Measurements from ENCODE around the gene LRIG2. TPM values are rescaled to one million over a fixed set of nuclear protein-coding genes. Genes with fewer than 3 reads are reported as not detected.

Gene LRIG2
- total and polyA plus RNA-seq, 7 donors: 1.2 to 24.2 (median 14.1) TPM

GRCh38 chr1:113170519-113170918 is 97.5 kb downstream of the LRIG2 start:
- no peaks in the 10 kb centered on the region for H3K4me1 ChIP-seq
- no peak for DNase-seq
- no peaks in the 10 kb centered on the region for H3K36me3 ChIP-seq
- 70 to 87% methylated on average over 4 of the region's 4 CpGs for whole genome bisulfite sequencing, 2 donors
- no peak overlapping the region for H3K27ac ChIP-seq
- intact Hi-C loops (cut with DNase I): no loop called here
- TF ChIP-seq CTCF (IDR thresholded peaks at IDR 0.05): no peak
- TF ChIP-seq EP300 (IDR thresholded peaks at IDR 0.05): no peak
- TF ChIP-seq POLR2AphosphoS5 (IDR thresholded peaks at IDR 0.05): no peak
- TF ChIP-seq POLR2A (IDR thresholded peaks at IDR 0.05): no peak
- H3K9me3 ChIP-seq: peaks cover 0 to 7% (median 0%) of the 10 kb centered on the region in 4 donors
- no peaks in the 10 kb centered on the region for H3K27me3 ChIP-seq
- H3K4me3 ChIP-seq: no peak overlapping the region

GRCh38 chr1:113178106-113178505 is 105.1 kb downstream of the LRIG2 start:
- no peaks in the 10 kb centered on the region for H3K36me3 ChIP-seq

GRCh38 chr1:113178522-113178921 is 105.5 kb downstream of the LRIG2 start:
- WGBS, 2 donors: 94% methylated on average over 3 of the region's 3 CpGs
- H3K27me3 ChIP-seq: no peaks in the 10 kb centered on the region
- H3K27ac ChIP-seq: no peak overlapping the region
- no peak for DNase-seq
- no peaks in the 10 kb centered on the region for H3K9me3 ChIP-seq
- H3K4me3 ChIP-seq: no peak overlapping the region
- intact Hi-C loops (cut with DNase I): no loop called here
- TF ChIP-seq POLR2AphosphoS5 (IDR thresholded peaks at IDR 0.05) (no peak), CTCF (IDR thresholded peaks at IDR 0.05) (no peak), POLR2A (IDR thresholded peaks at IDR 0.05) (no peak), EP300 (IDR thresholded peaks at IDR 0.05) (no peak)
- no peaks in the 10 kb centered on the region for H3K36me3 ChIP-seq
- H3K4me1 ChIP-seq: no peaks in the 10 kb centered on the region

More at GRCh38 chr1:113178106-113178505, 105.1 kb downstream of the LRIG2 start:
- H3K4me3 ChIP-seq: no peak overlapping the region
- H3K27me3 ChIP-seq: no peaks in the 10 kb centered on the region
- intact Hi-C loops (cut with DNase I): no loop called here
- TF ChIP-seq POLR2A (IDR thresholded peaks at IDR 0.05) (no peak), CTCF (IDR thresholded peaks at IDR 0.05) (no peak)
- H3K27ac ChIP-seq: no peak overlapping the region
- H3K4me1 ChIP-seq: no peaks in the 10 kb centered on the region
- DNase-seq: no peak
- WGBS, 2 donors: 95 to 96% methylated on average over 3 of the region's 3 CpGs
- H3K9me3 ChIP-seq: no peaks in the 10 kb centered on the region

Other genes with a start within 250 kb of the LRIG2 start
- gene SLC16A1, start 117.0 kb upstream of the LRIG2 start, total RNA-seq: 10 to 100 TPM; 48.7 to 80.5 (median 68.4) TPM
- gene SLC16A1, start 117.0 kb upstream of the LRIG2 start, polyA plus RNA-seq: 10 to 100 TPM; 10.8 to 22.2 (median 19.0) TPM

Measured in sigmoid colon (tissue), 7 donors.